WERI-Rb-1 (cell line): ENCODE data around the gene RAB4A.

Experiments used
- DNase-seq: peaks from one replicate; pipeline ENCODE4 v3.0.0-alpha.2; 2020
- H3K27ac ChIP-seq: fragments of 250-450 bp; sonication (Bioruptor Pico); 2 replicates; pipeline ENCODE4 v1.5.1; 2020; ENCODE audit warnings: mild to moderate bottlenecking, moderate library complexity
- H3K27me3 ChIP-seq: fragments of 250-450 bp; sonication (Bioruptor Pico); 2 replicates; pipeline ENCODE4 v1.5.1; 2021; ENCODE audit warnings: mild to moderate bottlenecking, low read depth, moderate library complexity; ENCODE audit not compliant: insufficient read depth, severe bottlenecking
- H3K36me3 ChIP-seq: fragments of 250-450 bp; sonication (Bioruptor Pico); 2 replicates; pipeline ENCODE4 v1.5.1; 2020; ENCODE audit warnings: mild to moderate bottlenecking, moderate library complexity
- H3K4me3 ChIP-seq: 2 replicates; pipeline ENCODE4 v1.5.1; 2011; ENCODE audit warnings: low read depth, mild to moderate bottlenecking, control low read depth, low read length
- H3K9me3 ChIP-seq: fragments of 250-450 bp; sonication (Bioruptor Pico); 2 replicates; pipeline ENCODE4 v1.5.1; 2021; ENCODE audit warnings: mild to moderate bottlenecking, moderate library complexity; ENCODE audit not compliant: severe bottlenecking
- TF ChIP-seq, protein P1 (sequence below): IDR thresholded peaks from 2 replicates; pipeline ENCODE4 v1.5.1; 2011; ENCODE audit warnings: low read depth, mild to moderate bottlenecking, control low read depth, inconsistent platforms, low read length

The RAB4A gene

DNA sequence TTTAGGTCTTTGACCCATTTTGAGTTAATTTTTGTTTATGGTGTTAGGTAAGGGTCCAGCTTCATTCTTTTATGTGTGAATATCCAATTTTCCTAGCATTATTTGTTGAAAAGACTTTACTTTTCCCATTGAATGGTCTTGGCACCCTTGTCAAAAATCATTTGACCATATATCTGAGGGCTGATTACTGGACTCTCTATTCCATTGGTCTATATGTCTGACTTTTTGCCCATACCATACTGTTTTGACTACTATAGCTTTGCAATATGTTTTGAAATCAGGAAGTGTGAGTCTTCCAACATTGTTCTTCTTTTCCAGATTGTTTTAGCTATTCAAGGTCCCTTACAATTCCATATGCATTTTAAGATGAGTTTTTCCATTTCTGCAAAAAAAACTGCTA is 83.3 kb downstream of the RAB4A start:
- Histone ChIP-seq H3K27me3 (no peaks in the 10 kb centered on the region), H3K9me3 (no peaks in the 10 kb centered on the region), H3K4me3 (no peak overlapping the region), H3K36me3 (no peaks in the 10 kb centered on the region), H3K27ac (no peak overlapping the region)
- DNase-seq = no peak
- TF ChIP-seq, protein P1, sequence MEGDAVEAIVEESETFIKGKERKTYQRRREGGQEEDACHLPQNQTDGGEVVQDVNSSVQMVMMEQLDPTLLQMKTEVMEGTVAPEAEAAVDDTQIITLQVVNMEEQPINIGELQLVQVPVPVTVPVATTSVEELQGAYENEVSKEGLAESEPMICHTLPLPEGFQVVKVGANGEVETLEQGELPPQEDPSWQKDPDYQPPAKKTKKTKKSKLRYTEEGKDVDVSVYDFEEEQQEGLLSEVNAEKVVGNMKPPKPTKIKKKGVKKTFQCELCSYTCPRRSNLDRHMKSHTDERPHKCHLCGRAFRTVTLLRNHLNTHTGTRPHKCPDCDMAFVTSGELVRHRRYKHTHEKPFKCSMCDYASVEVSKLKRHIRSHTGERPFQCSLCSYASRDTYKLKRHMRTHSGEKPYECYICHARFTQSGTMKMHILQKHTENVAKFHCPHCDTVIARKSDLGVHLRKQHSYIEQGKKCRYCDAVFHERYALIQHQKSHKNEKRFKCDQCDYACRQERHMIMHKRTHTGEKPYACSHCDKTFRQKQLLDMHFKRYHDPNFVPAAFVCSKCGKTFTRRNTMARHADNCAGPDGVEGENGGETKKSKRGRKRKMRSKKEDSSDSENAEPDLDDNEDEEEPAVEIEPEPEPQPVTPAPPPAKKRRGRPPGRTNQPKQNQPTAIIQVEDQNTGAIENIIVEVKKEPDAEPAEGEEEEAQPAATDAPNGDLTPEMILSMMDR = no peak
